ENCODE results near the gene AMER1. TPM values are rescaled to one million over a fixed set of nuclear protein-coding genes. Genes with fewer than 3 reads are reported as not detected.

Gene AMER1
- total RNA-seq, 2 experiments from 2014 or later, result 7.0 to 7.4 TPM

DNA sequence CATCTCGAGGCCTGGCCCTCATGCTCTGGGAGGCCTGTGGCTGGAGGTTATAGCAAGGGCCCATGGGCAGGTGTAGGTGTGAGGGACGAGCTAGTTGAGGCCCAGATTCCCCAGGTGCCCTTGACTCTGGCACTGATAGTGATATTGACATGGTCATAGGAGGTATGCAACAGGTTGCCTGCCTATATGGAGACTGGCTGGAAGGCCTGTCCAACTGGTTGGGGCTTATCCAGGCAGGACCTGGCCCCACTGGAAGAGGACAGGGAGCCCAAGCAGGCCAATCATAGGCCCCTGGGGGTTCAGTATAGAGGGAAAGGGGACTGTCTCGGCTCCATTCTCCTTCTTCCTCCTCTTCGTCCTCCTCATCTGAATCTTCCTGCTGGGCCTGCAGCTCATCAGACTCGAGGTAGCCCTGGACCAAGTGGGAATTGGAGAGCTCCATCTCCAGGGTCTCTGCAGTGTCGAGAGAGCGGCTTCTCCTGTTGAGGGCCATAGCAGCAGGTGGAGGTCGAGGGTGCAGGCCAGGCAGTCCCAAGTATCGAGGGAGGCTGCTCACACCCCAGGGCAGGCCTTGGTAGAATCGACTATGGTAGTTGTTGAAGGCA lies 15.3 kb downstream of the AMER1 start:
- ChIA-PET POLR2A (no interaction called here), CTCF (ENCODE audit: unreplicated experiment) (no interaction called here)
- H3K36me3 ChIP-seq (ENCODE audit: insufficient read depth, low read length), result no peaks in the 10 kb centered on the region; the same call in 1 of the 2 replicates
- intact Hi-C loops (cut with micrococcal nuclease; ENCODE audit: unreplicated experiment), result no loop called here
- H3K9me3 ChIP-seq (ENCODE audit: low read length), result no peaks in the 10 kb centered on the region
- H3K9me2 ChIP-seq (ENCODE audit: insufficient read depth, low read length), result no peaks in the 10 kb centered on the region
- no peak overlapping the region for H2AFZ ChIP-seq (ENCODE audit: low read length)
- H3K4me3 ChIP-seq (ENCODE audit: low read depth, low read length, poor library complexity, severe bottlenecking), result no peak overlapping the region
- H4K20me1 ChIP-seq (ENCODE audit: insufficient read depth, low read length), result no peaks in the 10 kb centered on the region
- H3K79me2 ChIP-seq (ENCODE audit: insufficient read depth, low read depth, low read length), result no peaks in the 10 kb centered on the region
- DNase-seq (ENCODE audit: low spot score), result no peak
- H3K27ac ChIP-seq (ENCODE audit: low read depth, low read length, poor library complexity, severe bottlenecking), result no peak overlapping the region
- no peak overlapping the region for H3K4me2 ChIP-seq (ENCODE audit: low read length)
- BruUV-seq (replicated peaks), result no TSS peak
- TF ChIP-seq EZH2phosphoT487 (IDR thresholded peaks at IDR 0.05; ENCODE audit: borderline replicate concordance, low read depth, low read length), result no peak
- TF ChIP-seq, protein P1, sequence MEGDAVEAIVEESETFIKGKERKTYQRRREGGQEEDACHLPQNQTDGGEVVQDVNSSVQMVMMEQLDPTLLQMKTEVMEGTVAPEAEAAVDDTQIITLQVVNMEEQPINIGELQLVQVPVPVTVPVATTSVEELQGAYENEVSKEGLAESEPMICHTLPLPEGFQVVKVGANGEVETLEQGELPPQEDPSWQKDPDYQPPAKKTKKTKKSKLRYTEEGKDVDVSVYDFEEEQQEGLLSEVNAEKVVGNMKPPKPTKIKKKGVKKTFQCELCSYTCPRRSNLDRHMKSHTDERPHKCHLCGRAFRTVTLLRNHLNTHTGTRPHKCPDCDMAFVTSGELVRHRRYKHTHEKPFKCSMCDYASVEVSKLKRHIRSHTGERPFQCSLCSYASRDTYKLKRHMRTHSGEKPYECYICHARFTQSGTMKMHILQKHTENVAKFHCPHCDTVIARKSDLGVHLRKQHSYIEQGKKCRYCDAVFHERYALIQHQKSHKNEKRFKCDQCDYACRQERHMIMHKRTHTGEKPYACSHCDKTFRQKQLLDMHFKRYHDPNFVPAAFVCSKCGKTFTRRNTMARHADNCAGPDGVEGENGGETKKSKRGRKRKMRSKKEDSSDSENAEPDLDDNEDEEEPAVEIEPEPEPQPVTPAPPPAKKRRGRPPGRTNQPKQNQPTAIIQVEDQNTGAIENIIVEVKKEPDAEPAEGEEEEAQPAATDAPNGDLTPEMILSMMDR (conservative IDR thresholded peaks at IDR 0.05; ENCODE audit: low read length), result no peak
- H3K4me1 ChIP-seq (ENCODE audit: insufficient read depth, low read length, poor library complexity, severe bottlenecking), result no peaks in the 10 kb centered on the region

DNA sequence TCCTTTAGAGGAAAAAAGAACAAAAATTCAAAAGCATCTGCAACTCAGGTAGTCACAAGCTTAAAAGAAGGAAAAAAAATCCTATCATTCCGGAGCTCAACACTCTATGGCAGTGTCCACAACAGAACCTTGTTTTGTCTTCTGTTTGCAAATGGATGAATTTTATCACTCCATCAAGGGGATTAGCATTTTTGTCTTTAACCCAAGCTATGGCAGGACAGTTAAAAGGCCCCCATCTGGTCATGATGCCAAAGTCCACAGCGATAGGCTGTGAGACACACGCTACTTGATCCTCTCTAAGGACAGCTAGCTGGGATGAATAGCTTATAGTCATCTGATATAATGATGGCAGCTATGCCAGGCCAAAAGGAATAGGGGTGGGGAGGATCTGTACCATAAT lies 16.6 kb downstream of the AMER1 start:
- no peaks in the 10 kb centered on the region; the same call in 1 of the 2 replicates for H3K36me3 ChIP-seq (ENCODE audit: insufficient read depth, low read length)
- H3K4me3 ChIP-seq (ENCODE audit: low read depth, low read length, poor library complexity, severe bottlenecking), result no peak overlapping the region
- H3K9me2 ChIP-seq (ENCODE audit: insufficient read depth, low read length), result no peaks in the 10 kb centered on the region
- no TSS peak for BruUV-seq (replicated peaks)
- no peak overlapping the region for H2AFZ ChIP-seq (ENCODE audit: low read length)
- H4K20me1 ChIP-seq (ENCODE audit: insufficient read depth, low read length), result no peaks in the 10 kb centered on the region
- no peaks in the 10 kb centered on the region for H3K4me1 ChIP-seq (ENCODE audit: insufficient read depth, low read length, poor library complexity, severe bottlenecking)
- no peak for TF ChIP-seq EZH2phosphoT487 (IDR thresholded peaks at IDR 0.05; ENCODE audit: borderline replicate concordance, low read depth, low read length)
- TF ChIP-seq, protein P1 (conservative IDR thresholded peaks at IDR 0.05; ENCODE audit: low read length), result no peak
- no peaks in the 10 kb centered on the region for H3K9me3 ChIP-seq (ENCODE audit: low read length)
- H3K4me2 ChIP-seq (ENCODE audit: low read length), result no peak overlapping the region
- no peak for DNase-seq (ENCODE audit: low spot score)
- ChIA-PET POLR2A (interaction anchor here (0.6 kb wide), 1 partner anchor 119 kb away, joined by 4 read pairs; no protein-coding TSS in a partner anchor), CTCF (ENCODE audit: unreplicated experiment) (no interaction called here)
- no peak overlapping the region for H3K27ac ChIP-seq (ENCODE audit: low read depth, low read length, poor library complexity, severe bottlenecking)
- H3K79me2 ChIP-seq (ENCODE audit: insufficient read depth, low read depth, low read length), result no peaks in the 10 kb centered on the region
- intact Hi-C loops (cut with micrococcal nuclease; ENCODE audit: unreplicated experiment), result no loop called here

DNA sequence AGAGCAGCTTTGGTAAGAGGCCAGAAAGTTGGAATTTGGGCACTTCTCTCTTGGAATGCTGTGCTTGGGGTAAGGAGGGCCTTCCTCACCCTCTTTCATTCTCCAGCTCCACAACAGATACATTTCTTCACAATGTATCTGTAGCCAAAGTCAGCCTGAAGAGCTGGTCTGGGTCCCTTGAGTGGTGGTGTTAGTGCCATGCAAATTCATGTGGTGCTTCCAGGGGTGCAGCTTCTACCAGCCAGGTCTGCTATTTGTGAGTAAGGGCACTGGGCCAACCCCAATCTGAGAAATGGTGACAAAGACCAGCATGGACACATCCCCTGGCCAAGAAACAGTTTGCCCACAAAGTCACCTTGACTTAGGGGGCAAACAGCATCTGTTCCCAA lies 17.8 kb downstream of the AMER1 start:
- Histone ChIP-seq H3K4me2 (ENCODE audit: low read length) (no peak overlapping the region), H3K9me3 (ENCODE audit: low read length) (no peaks in the 10 kb centered on the region), H3K36me3 (ENCODE audit: insufficient read depth, low read length) (no peaks in the 10 kb centered on the region; the same call in 1 of the 2 replicates), H3K27ac (ENCODE audit: low read depth, low read length, poor library complexity, severe bottlenecking) (no peak overlapping the region), H3K79me2 (ENCODE audit: insufficient read depth, low read depth, low read length) (no peaks in the 10 kb centered on the region), H2AFZ (ENCODE audit: low read length) (no peak overlapping the region), H3K4me3 (ENCODE audit: low read depth, low read length, poor library complexity, severe bottlenecking) (no peak overlapping the region), H4K20me1 (ENCODE audit: insufficient read depth, low read length) (no peaks in the 10 kb centered on the region), H3K9me2 (ENCODE audit: insufficient read depth, low read length) (no peaks in the 10 kb centered on the region), H3K4me1 (ENCODE audit: insufficient read depth, low read length, poor library complexity, severe bottlenecking) (no peaks in the 10 kb centered on the region)
- ChIA-PET CTCF (ENCODE audit: unreplicated experiment) (no interaction called here), POLR2A (no interaction called here)
- intact Hi-C loops (cut with micrococcal nuclease; ENCODE audit: unreplicated experiment), result no loop called here
- no peak for DNase-seq (ENCODE audit: low spot score)
- BruUV-seq (replicated peaks), result no TSS peak
- TF ChIP-seq EZH2phosphoT487 (IDR thresholded peaks at IDR 0.05; ENCODE audit: borderline replicate concordance, low read depth, low read length), result no peak
